GM19239 (cell line): ENCODE results near the gene CFAP141.
"Not testable (repeated sequence)": the region's sequence is repeated elsewhere in the genome, so short reads cannot be mapped to it uniquely, and the experiment has no call there.

Experiments
- DNase-seq: peaks from one replicate; pipeline ENCODE4 v3.0.0; 2011; ENCODE audit warnings: low spot score; ENCODE audit not compliant: insufficient read length
- FAIRE-seq: peaks from 2 replicates; lab custom pipeline; 2011; peaks lifted over from hg19 to GRCh38; lab: Jason Lieb, UNC

The CFAP141 gene

DNA sequence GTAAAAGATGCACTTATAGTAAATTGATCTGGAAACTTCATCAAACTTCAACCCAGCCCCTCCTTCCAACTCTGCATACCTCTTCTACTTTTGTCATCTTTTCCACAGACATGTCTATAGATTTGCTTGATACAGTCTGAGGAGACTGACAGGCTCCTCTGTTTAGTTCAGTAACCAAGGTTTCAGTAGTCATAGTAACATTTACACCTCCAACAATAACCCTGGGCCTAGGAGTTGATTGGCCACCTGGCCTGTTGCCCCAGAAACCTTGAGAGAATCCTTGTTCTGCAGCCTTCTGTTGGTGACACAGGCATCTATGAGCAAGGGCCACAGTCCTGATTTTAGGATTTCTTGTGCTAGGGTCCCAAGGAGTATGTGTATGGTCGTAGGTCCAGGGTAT lies at the start of gene CFAP141:
TSS of gene CFAP141 (minus strand) at position 138 of the 400 bp plus-strand sequence. CDS start at position 112, 26 bp downstream.
- FAIRE-seq (no peak), DNase-seq (no peak)

DNA sequence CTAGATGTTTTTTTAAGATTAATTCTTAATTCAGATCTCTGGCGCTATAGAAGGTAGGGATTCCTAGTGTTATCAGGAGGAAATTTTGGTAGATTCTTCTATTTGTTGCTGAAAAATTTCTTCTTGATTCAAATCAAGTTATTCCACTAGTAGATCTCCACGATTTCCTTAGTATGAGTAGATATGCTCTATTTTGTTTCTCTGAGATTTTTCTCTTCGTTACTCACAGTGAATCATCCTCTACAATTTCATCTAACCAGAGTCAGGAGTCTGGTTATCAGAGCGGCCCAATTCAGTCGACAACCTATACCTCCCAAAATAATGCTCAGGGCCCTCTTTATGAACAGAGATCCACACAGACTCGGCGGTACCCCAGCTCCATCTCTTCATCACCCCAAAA lies 47.5 kb upstream of the CFAP141 start:
- FAIRE-seq (no peak), DNase-seq (no peak)

DNA sequence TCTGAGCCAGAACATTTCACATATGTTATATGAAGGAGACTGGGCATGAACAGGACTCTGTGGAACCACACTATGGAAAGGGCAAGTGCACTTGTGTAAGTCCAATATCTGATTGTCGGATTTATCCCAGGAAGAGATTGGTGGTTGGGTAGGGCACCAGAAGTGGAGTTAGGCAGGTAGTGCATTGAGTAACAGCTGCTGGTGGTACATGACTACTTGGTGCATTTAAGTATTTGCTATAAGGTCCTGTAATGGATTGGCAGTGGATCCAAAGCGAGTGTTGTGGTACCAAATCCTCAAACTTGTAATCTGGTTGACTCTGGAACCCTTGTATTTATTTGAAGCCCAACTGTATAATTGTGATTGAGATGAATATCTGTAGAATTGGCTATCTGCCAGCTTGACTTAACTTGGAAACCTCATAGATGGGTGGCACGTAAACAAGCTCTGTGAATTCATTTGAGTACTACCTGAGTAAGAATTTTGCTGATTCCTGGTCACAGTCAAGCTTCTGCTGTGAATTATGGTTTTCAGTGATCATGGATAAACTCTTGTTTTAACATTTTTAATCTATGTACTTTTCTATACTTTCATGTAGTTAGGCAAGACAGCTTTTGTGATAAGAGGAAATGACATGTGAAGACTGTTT lies 35.7 kb upstream of the CFAP141 start:
- FAIRE-seq = no peak
- no peak for DNase-seq

DNA sequence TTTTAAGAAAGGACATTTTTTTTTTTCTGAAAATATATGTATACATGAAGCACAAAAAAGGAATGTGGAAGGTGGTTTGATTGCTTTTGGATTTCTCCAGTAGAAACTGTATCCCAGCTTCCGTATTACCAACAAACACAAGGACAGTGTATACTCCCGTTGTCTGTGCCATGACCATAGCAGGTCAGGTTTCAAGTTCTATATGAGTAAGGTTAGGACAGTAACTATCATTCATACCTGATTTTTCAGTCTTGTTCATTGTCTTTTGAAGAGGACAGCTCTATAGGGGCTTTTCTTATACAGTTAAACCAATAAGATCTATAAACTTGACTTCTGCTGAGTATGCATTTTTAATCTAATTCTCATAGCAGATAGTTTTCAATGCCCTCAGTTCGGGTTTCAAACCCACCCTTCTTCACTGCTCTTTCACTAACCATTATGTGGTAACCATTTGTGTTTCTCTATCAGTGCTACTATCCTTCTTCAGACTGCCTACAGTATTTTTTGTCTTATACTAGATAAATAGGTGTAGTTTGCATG lies 34.2 kb upstream of the CFAP141 start:
- DNase-seq (no peak), FAIRE-seq (peak; percentile 58)

DNA sequence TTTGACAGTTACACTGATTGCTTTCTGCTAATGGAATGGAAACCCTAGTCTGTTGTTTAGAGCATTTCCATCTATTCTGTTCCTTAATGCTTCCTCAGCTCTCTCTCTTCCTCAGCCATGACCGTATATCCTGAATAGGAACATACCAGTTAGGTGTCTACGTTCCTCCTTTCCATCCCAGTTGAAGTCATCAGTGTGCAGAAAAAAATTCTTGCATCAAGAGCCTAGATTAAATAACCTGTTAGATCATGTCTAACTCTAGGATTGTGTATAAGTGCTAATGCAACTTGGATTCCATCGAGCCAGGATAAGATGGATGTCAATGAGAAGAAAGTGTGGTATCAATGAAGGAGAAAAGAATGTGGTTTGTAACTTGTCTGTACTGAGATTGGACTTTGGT lies 33.4 kb upstream of the CFAP141 start:
- FAIRE-seq = no peak
- DNase-seq = no peak

DNA sequence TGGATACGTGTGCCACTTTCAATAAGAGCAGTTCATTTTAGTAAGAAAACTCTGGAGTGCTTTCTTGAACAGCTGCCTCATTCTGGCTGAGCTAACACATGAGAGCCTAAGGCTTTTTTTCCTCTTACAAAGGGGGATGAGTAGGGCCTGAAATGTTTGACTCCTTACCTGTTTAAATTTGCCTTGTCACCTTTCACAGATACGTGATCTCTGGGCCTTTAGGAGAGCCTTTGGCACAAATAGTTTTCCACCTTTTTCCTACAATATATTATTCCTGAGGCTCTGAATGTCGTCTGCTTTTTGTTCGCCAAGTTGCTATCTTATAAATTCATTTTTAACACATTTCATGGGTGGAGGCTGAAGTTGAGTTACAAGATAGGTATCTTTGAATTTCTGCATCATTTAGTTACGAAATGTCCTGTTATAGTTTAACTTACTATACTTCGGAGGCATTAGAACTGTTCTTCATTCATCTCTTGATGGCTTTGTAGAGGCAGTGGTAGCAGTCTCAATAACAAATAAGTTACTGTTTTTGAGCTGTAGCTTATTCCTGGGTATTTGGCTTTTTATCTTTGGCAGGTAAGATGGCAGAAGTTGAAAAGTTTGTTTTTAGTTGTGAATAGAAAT lies 31.9 kb upstream of the CFAP141 start:
- no peak for FAIRE-seq
- DNase-seq = no peak

DNA sequence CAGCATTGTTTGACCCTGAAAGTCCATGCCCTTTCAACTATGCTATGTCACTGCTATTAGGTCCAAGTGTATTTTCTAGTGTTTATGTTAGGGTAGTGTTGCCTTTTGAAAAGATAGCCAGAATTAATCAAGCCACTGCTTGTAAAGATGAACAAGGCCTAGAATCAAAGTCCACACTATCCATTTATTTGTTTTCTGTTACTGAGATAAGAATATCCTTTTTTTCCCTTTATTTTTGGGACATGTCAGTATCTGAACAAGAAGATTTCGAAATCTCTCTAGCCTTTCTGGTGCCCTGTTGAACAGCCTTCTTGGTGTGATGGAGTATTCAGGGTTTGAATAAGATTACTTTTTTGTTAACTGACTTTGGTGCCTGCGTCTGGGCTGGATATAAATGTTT lies 31.3 kb upstream of the CFAP141 start:
- no peak for FAIRE-seq
- no peak for DNase-seq

DNA sequence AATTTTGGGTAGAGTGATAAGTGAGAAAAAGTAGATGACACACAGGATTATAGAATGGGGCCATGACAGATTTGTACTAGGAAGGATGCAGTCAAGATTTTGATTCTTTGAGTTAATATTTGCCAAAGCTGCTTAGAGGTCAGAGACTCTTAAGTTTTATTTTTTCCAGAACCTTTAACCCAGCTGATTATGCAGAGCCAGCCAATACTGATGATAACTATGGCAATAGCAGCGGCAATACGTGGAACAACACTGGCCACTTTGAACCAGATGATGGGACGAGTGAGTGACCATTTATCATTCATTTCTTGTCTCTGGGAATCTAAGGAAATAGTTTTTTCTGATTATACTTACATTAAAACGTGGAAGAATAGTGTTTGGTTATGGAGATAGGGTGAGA lies 30.7 kb upstream of the CFAP141 start:
- DNase-seq (no peak), FAIRE-seq (no peak)

DNA sequence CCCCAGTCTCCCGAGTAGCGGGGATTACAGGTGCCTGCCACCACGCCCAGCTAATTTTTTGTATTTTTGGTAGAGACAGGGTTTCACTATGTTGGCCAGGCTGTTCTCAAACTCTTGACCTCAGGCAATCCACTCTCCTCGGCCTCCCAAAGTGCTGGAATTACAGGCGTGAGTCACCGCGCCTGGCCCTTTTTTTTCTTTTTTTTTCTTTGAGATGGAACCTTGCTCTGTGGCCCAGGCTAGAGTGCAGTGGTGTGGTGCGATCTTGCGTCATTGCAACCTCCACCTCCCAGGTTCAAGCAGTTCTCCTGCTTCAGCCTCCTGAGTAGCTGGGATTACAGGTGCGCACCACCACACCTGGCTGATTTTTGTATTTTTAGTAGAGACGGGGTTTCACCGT lies 27.0 kb upstream of the CFAP141 start:
- not testable (repeated sequence) for FAIRE-seq, DNase-seq

DNA sequence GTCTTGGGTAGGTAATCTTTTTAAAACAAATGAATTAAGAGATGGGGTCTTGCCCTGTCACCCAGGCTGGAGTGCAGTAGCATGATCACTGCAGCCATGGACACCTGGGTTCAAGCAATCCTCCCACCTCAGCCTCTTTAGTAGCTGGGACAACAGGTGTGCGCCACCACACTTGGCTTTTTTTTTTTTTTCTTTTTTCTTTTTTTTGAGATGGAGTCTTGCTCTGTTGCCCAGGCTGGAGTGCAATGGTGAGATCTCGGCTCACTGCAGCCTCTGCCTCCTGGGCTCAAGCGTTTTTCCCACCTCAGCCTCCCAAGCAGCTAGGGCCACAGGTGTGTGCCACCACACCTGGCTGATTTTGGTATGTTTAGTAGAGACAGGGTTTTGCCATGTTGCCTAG lies 25.0 kb upstream of the CFAP141 start:
- not testable (repeated sequence) for DNase-seq, FAIRE-seq

DNA sequence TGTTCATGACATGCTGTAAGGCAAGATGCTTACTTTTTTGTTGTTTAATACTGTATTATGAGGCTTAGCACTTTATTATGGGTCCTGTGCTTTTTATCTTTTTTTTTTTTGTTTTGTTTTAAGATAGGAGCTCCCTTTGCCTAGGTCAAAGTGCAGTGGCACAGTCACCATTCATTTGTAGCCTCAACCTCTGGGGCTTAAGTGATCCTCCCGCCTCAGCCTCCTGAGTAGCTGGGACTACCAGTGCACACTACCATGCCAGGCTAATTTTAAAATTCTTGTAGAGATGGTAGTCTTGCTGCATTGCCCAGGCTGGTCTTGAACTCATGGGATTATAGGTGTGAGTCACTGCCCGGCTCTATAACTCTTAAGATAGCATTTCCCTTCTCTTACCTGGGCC lies 19.2 kb upstream of the CFAP141 start:
- FAIRE-seq = no peak
- DNase-seq = no peak

DNA sequence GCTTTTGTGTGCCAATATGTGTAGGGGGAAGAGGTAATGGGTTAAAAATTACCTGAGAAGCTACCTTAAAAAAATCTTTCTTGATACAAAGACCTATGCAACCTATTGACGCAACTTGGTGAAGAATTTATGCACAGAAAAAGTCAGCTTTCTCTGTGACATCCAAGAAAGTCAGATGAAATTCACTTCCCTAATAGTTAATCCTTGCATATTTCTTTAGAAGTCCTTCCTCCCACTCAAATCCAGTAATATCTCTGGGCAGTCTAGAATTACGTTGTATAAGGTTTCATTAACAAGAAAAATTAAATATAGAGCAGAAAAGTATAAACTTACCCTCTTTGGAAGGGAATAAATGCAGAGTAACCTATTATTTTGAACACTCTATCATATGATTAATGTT lies 17.5 kb upstream of the CFAP141 start:
- no peak for FAIRE-seq

DNA sequence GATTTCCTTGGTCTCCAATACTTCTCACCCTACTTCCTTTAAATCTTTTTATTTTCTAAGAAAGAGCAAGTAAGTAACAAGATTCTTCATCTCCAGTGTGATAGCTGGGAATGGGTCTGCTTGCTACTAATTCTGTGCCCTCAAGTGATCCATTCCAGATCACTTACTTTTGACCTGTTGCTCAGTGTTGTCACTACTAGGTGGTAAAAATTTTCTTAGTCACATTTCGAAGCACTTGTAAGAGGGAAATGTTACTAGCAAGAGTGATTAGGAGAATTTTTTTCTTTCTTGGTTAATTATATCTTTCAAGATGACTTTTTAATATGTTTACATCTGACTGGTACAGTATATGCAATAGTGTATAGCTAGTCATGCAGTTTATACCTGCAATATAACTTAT lies 16.8 kb upstream of the CFAP141 start:
- DNase-seq (no peak), FAIRE-seq (no peak)

More for the DNA sequence above, 17.5 kb upstream of the CFAP141 start:
- no peak for DNase-seq

DNA sequence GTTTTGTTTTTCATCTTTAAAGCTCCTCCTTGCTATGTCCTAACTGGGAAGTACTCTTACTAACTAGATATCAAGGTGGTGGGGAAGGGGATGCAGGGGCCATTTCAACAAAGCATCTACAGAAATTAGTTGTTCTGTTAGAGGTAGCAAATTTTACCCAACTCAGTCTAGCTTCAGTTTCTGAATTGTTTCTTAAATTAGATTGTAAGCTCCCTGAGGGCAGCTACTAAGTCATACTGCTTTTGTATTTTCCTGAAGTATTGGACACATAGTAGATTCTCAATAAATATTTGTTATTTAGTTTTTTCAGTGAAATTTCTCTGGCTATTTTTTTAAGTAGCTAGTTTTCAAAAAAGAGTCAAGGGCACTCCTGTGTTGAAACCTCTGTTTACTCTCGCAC lies 16.4 kb upstream of the CFAP141 start:
- FAIRE-seq (no peak), DNase-seq (no peak)

DNA sequence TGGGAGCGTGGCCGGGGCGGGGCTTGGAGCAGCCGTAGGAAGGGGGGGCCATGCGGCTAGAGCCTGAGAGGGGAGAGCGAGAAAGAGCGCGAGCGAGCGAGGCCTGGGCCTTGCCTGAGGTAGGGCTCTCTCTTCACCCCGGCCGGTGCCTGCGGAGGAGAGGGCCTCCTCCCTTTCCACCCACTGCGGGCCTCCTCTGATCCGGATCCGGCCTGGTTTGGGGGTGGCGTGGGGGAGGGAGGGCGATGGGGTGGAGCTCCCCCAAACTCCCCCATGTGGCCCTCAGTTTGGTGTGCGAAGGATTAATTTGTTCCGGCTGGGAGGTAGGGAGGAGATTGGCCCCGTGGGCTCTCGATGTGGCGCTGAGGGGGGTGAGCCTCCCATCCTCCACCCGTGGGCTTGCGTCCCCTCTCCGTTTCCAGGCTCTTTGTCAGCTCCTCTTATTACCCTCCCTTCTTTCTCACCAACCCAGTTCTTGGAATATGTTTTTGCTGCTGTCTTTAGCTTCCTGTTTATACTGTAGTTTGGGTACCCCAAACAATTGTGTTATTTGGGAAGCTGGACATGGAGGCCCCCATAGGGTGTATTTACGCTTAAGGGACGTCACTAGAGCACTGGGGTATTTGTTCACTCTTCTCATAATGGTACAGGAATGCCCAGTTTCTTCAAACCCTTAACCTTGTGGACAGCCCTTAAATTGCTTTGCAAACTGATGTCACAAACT lies 15.3 kb upstream of the CFAP141 start:
- DNase-seq (no peak), FAIRE-seq (peak; percentile 57)

DNA sequence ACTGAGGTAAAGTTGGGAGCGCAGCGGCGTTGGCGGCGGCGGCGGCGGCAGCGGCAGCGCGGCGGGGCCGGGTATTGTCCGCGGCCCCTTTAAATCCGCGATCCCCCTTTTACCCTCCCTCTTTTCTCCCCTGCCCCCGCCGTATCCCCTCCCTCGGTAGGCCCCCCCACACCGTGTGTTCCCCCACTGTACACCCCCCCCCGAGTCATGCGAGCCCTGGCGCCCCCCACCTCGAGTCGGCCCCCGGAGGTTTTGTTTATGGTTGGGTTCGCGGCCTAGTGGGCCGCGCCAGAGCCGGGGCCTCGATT lies 14.8 kb upstream of the CFAP141 start:
- FAIRE-seq = no peak

DNA sequence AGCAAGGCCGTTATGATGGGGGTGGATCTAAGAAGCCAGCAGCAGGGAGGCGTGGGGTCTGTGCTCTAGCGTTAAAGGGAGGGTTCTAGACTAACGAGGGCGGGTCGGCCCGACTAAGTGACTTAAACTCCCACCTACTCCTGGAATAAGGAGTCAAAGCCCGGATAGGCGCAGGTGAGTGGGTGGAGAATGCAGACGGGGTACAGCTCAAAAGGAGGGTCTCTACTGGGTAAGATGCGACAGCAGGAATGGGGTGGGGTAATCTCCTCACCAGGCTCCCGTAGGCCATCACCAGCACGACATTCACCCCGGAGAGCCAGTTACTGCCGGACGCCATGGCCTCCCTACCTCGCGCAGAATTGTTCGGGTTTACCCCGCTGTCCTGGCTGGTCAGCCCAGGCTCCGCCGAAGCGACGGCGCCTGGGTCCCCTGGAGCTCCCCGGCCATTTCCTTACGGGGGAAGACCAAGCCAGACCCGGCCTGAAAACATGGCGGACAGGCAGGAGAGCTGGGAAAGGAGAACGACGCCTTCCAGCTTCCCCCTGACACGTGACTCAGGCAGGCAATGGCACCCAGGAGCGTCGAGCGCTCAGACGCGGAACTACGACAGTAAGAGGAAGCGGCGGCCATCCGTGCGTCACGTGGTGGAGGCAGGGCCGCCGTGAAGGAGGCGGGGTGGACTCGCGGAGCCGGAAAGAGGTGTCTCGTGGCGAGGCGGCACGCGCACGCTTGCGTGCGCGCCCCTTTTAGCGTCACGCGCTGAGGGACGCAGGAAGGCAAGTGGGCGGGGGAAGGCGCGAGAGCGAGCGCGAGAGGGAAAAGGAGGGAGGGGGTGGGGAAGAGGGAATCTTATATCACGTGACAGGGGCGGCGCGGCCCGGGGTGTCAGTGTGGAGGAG lies 14.2 kb upstream of the CFAP141 start, which contains the start of gene UBAP2L:
TSS of gene UBAP2L (plus strand) at position 885 of the 899 bp plus-strand sequence. CDS start 4,169 bp downstream, outside the sequence.
- DNase-seq (peak; percentile 82), FAIRE-seq (peak; percentile 94)

More for the DNA sequence above, 14.8 kb upstream of the CFAP141 start:
- no peak for DNase-seq

DNA sequence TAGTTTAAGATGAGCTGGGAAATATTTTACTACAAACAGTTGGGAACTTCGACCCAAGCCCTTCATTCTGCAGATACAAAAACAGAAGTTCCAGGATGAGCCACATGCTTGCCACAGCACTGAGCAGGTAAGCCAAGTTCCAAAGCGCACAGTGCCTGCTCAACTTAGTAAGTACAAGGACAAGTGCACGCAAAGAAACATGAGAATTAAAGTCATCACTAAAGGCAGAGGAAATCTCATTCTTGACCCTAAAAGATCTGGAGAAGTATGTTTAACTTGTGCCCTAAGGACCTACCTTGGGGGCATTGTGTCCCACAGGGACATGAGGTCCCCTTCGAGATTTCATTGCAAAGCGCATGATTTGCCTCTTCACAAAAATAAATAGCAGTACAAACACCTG lies 13.4 kb upstream of the CFAP141 start:
- FAIRE-seq (peak; percentile 69), DNase-seq (no peak)

DNA sequence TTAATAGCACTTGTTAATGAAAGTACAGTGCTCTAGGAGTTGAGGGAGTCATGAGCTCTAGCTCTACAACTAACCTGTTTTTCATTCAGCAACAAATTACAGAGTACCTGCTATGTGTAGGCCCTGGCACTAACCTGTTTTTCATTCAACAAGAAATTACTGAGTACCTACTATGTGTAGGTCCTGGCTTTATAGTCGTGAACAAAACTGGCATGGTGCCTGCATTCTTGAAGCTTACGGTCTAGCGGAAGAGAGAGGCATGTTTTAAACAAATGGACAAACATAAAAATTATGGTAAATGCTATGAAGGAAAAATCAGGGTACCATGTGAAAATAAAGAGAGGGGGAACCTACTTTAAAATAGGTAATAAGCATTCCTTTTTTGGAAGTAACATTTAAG lies 12.4 kb upstream of the CFAP141 start:
- FAIRE-seq = no peak
- no peak for DNase-seq

DNA sequence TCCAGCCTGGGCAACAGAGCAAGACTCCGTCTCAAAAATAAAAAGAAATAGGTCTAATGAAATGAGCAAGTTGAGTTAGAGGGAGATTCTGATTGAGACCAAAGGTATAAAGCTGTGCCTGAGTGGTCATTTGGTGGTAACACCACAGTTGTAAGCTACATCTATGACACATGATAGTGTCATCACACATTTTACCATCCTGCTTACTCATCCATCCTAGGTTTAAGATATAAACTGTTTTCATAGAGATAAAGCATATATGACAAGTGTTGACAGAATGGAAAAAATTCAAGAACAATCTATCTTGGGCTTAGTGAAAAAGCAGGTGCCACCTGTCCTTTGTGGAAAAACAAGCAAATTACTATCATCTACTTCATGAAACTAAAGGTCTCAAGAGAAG lies 7.1 kb upstream of the CFAP141 start:
- no peak for FAIRE-seq
- no peak for DNase-seq
